DMS53 (cell line): ENCODE data around the gene TAAR6.
A peak's percentile ranks its signal among the peaks of the same experiment; 100 is the strongest.
"Not testable (repeated sequence)": the region's sequence is repeated elsewhere in the genome, so short reads cannot be mapped to it uniquely, and the experiment has no call there.

Experiments used
- DNase-seq: peaks from one replicate; lab custom pipeline; 2025; lab: John Stamatoyannopoulos, UW

Gene TAAR6

GRCh38 chr6:132590362-132590761 lies 20.2 kb downstream of the TAAR6 start:
- DNase-seq: peak; percentile 16

- DNase-seq: no peak
These were observed 22.7 kb downstream of the TAAR6 start for GRCh38 chr6:132592855-132593254.

DNA sequence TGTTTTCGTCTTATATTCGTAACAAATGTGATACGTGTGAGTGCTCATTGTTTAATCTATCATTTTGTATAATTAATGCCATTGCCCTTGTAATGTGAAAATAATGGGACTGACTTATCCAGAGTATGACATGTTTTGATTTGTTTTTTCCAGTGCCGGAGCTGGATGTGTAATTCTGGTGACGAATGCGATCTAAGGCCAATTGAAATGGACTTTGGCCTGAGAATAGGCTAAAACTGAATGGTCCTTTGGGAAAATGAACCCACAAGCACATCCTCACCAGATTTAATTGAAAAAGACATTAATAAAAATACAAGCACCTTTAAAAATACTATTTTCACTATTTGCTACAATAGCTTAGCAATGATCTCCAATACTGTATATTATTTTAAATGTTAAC lies 26.1 kb downstream of the TAAR6 start:
- no peak for DNase-seq

GRCh38 chr6:132598473-132598872 lies 28.4 kb downstream of the TAAR6 start:
- peak; percentile 74 for DNase-seq

DNA sequence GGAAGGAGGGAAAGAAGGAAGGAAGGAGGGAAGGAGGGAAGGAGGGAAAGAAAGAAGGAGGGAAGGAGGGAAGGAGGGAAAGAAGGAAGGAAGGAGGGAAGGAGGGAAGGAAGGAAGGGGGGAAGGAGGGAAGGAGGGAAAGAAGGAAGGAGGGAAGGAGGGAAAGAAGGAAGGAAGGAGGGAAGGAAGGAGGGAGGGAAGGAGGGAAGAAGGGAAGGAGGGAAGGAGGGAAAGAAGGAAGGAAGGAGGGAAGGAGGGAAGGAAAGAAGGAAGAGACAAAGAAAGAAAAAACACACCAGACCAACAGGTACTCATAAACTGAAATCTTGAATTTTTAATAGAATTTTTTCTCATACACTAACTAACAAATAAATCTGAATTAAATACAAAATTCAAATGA lies 30.8 kb downstream of the TAAR6 start:
- DNase-seq: not testable (repeated sequence)

DNA sequence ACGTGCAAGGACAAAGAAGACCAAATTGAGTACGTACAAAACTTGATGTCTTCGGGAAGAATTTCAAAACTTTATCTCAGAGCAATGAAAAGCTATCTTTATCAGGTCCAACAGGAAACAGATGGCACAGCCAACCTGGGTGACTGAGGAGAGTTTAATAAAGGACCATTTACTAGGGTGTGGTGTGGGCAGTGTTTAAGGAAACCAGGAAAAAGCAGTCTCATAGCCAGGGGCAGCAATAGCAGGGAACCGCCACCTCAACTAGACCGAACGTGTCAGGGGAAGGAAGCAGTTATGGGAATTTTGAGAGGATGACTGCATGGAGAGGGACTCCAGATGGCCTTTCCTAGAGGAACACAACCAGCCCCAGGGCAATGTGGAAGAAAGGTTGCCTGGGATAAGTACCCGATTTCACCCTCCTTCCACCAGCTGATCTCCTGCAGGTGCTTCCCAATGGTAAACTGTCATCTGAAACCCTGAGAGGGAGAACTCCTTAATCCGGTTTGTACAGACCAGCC lies 34.6 kb downstream of the TAAR6 start:
- DNase-seq: no peak

- no peak for DNase-seq
These were observed 37.6 kb downstream of the TAAR6 start for GRCh38 chr6:132607544-132608233.

- DNase-seq: no peak
These were observed 41.5 kb downstream of the TAAR6 start for GRCh38 chr6:132611616-132612015.

DNA sequence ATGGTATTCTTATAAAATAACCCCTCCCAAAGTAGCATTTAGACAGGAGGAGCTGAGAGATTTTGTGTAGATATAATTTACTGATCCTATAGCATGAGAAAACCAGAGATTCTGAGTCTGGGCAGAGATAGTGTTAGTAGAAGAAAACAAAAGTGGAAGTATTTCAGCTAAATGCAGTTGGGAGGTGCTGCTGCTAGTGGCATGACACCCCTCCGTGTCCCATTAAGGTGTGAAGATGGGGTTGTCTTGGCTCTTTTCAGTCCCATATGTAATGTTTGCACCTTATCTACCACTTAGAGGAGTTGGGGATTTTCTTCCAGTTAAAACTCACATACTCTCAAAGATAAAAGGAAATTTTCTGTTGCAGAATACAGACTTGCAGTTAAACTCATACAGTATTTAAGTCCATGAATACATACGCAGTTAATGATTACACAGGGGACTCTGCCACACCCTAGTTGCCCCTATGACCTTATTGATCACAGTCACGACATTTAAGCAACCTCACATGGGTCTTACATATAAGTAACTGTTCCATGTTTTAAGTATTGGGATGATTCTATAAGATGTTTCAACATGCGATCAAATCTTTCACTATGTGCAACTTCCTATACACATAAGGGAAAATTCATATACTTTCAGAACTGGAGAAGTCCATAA lies 42.5 kb downstream of the TAAR6 start:
- no peak for DNase-seq

- no peak for DNase-seq
These were observed 44.4 kb downstream of the TAAR6 start for GRCh38 chr6:132614554-132614953.

- no peak for DNase-seq
These were observed 46.6 kb downstream of the TAAR6 start for GRCh38 chr6:132616677-132617076.
